K562 (cell line): ENCODE results near the gene NEMF. TPM values are rescaled to one million over a fixed set of nuclear protein-coding genes. Genes with fewer than 3 reads are reported as not detected.
A peak's percentile ranks its signal among the peaks of the same experiment; 100 is the strongest.

Experiments used
- ATAC-seq: fragments of 200-7000 bp; cut with Tn5 transposase; 3 replicates; pipeline ENCODE4 v1.9.1; 2020; ENCODE audit warnings: moderate library complexity
- BruUV-seq: library from RNA; stranded (reverse); fragments of 400-500 nt; replicated peaks from 2 replicates; lab custom pipeline; 2021; lab: Mats Ljungman, UMichigan
- CTCF ChIA-PET: fragments of 300-600 bp; formaldehyde crosslinking; extraction: SDS; loops from one replicate; lab custom pipeline; 2021; ENCODE audit warnings: low intra/inter-chr PET ratio; lab: Yijun Ruan, JAX
- POLR2A ChIA-PET: fragments of 300-600, 350-650 bp; sonication (Branson Sonifier 250); formaldehyde crosslinking; extraction: SDS; loops from one replicate; lab custom pipeline; 2021; ENCODE audit warnings: antibody characterized with exemption, inconsistent platforms; lab: Yijun Ruan, JAX
- DNase-seq, 4 experiments: peaks; one replicate each; pipeline versions ENCODE4 v3.0.0 to v3.0.0-alpha.2; 2011 to 2018; ENCODE audit warnings: low spot score in 3 of 4, mixed read lengths in 3 of 4; ENCODE audit errors: extremely low read depth in 1 of 4
- FAIRE-seq: peaks from 2 replicates; lab custom pipeline; 2011; peaks lifted over from hg19 to GRCh38; lab: Jason Lieb, UNC
- H2AFZ ChIP-seq: 2 replicates; pipeline ENCODE4 v1.6.0; 2011; ENCODE audit warnings: low read depth, low read length, control low read depth, inconsistent platforms
- H3K27ac ChIP-seq: fragments of 200-600 bp; 3 replicates; pipeline ENCODE4 v1.8.0; 2011; ENCODE audit warnings: low read depth, mild to moderate bottlenecking, control low read depth, inconsistent platforms, low read length, moderate library complexity, mixed read lengths; ENCODE audit errors: extremely low read depth
- H3K27me3 ChIP-seq, 2 experiments: fragments of 300-600 bp in 1 of 2; 2 replicates in 1 of 2; 3 replicates in 1 of 2; pipeline versions ENCODE4 v1.6.0 to v1.8.0; 2011; ENCODE audit warnings: inconsistent platforms in 2 of 2, low read length in 2 of 2, mild to moderate bottlenecking in 1 of 2, mixed read lengths in 1 of 2, moderate library complexity in 1 of 2; ENCODE audit not compliant: control insufficient read depth in 2 of 2, insufficient read depth in 2 of 2
- H3K36me3 ChIP-seq: fragments of 300-600 bp; 3 replicates; pipeline ENCODE4 v1.8.0; 2011; ENCODE audit warnings: mild to moderate bottlenecking, low read length, inconsistent platforms; ENCODE audit not compliant: control insufficient read depth, insufficient read depth
- H3K4me1 ChIP-seq, 2 experiments: fragments of 200-600 bp in 1 of 2; replicated peaks in 1 of 2; 2 replicates in 1 of 2; 3 replicates in 1 of 2; pipeline versions ENCODE4 v1.5.1 to v1.8.0; 2011; ENCODE audit warnings: inconsistent platforms in 2 of 2, low read length in 2 of 2, mild to moderate bottlenecking in 1 of 2, mixed read lengths in 1 of 2, moderate library complexity in 1 of 2; ENCODE audit not compliant: control insufficient read depth in 2 of 2, insufficient read depth in 2 of 2
- H3K4me2 ChIP-seq: 2 replicates; pipeline ENCODE4 v1.6.1; 2011; ENCODE audit warnings: low read length, control low read depth, inconsistent platforms, mixed read lengths; ENCODE audit not compliant: insufficient read depth
- H3K4me3 ChIP-seq: fragments of 200-600 bp; sonication (generic), shearing (Covaris generic); 2 replicates; pipeline ENCODE4 v1.5.1; 2016; ENCODE audit warnings: control low read depth, inconsistent platforms
- H3K79me2 ChIP-seq: fragments of 200-600 bp; 3 replicates; pipeline ENCODE4 v1.8.0; 2011; ENCODE audit warnings: low read length, inconsistent platforms; ENCODE audit not compliant: control insufficient read depth, insufficient read depth
- H3K9ac ChIP-seq, 2 experiments: 2 replicates each; pipeline versions ENCODE4 v1.6.0 to v1.6.1; 2011; ENCODE audit warnings: low read depth in 2 of 2, low read length in 2 of 2, control low read depth in 1 of 2, inconsistent platforms in 1 of 2, mild to moderate bottlenecking in 1 of 2, mixed read lengths in 1 of 2; ENCODE audit not compliant: insufficient read depth in 1 of 2
- H3K9me1 ChIP-seq: one replicate; pipeline ENCODE4 v1.6.0; 2011; ENCODE audit warnings: inconsistent platforms, mild to moderate bottlenecking, low read length, moderate library complexity; ENCODE audit not compliant: control insufficient read depth, insufficient read depth
- H3K9me3 ChIP-seq: replicated peaks from 2 replicates; pipeline ENCODE4 v1.5.1; 2011; ENCODE audit warnings: low read depth, low read length, inconsistent platforms; ENCODE audit not compliant: control insufficient read depth, insufficient read depth
- H4K20me1 ChIP-seq: replicated peaks from 2 replicates; pipeline ENCODE4 v1.6.1; 2011; ENCODE audit warnings: low read length, inconsistent platforms, mixed read lengths; ENCODE audit not compliant: control insufficient read depth, insufficient read depth
- SRSF1 ChIP-seq: fragments of 200-400 bp; formaldehyde crosslinking; IDR thresholded peaks from 2 replicates; pipeline ENCODE4 v1.6.1; 2017; ENCODE audit warnings: mild to moderate bottlenecking, low read depth, low read length, moderate library complexity
- ZNF316 ChIP-seq: fragments of 450-650 bp; IDR thresholded peaks from 2 replicates; pipeline ENCODE4 v1.6.1; 2016
- WGBS: fragments of 100-300 bp; shearing (Covaris generic); methylation state at CpG from one replicate; pipeline ENCODE4 v1.1.6; 2016; ENCODE audit warnings: low coverage, mixed read lengths; ENCODE audit not compliant: insufficient coverage; ENCODE audit errors: missing lambda C conversion rate; 5-methylcytosine and 5-hydroxymethylcytosine counted together
- in situ Hi-C: fragments of 300-500 bp; cut with MboI; formaldehyde crosslinking; loops from 4 replicates; pipeline ENCODE4 v1.15.0; 2018; ENCODE audit warnings: inconsistent platforms, mixed read lengths
- intact Hi-C: fragments of 100-400 bp; cut with micrococcal nuclease; formaldehyde crosslinking; loops from 2 replicates; pipeline ENCODE4 v1.14.2; 2022
- polyA plus RNA-seq, 8 experiments: library from polyadenylated mRNA; depleted of rRNA in 4 of 8; stranded (reverse) in 5 of 8; unstranded in 3 of 8; fragments of >200 nt; fragmentation: Nextera tagmentation in 2 of 8; fragmentation: Illumina TruSeq in 1 of 8; extraction: Ambion mirVana in 2 of 8; extraction: Trizol in 1 of 8; gene quantifications; 2 replicates each; pipeline versions ENCODE4 v1.2.1 to v1.2.3, GENCODE V29; 2011 to 2014; ENCODE audit warnings: inconsistent platforms in 1 of 8, missing spikeins in 1 of 8
- total RNA-seq, 7 experiments: library from RNA; depleted of rRNA in 6 of 7; stranded (reverse); fragments of >200 nt in 6 of 7; fragmentation: Illumina TruSeq in 2 of 7; extraction: Trizol in 2 of 7; gene quantifications; 2 replicates each; pipeline versions ENCODE4 v1.2.1 to v1.2.3, GENCODE V29; 2011 to 2021; ENCODE audit warnings: low replicate concordance in 1 of 7
- TF ChIP-seq, protein P1 (sequence below): fragments of 250-450 bp; sonication (Bioruptor Pico); IDR thresholded peaks from 2 replicates; pipeline ENCODE4 v1.6.1; 2021; ENCODE audit warnings: mild to moderate bottlenecking
- TF ChIP-seq, protein P2 (sequence below): fragments of 250-450 bp; sonication (Bioruptor Pico); IDR thresholded peaks from 2 replicates; pipeline ENCODE4 v1.4.0; 2020; ENCODE audit warnings: mild to moderate bottlenecking, moderate library complexity
- TF ChIP-seq, protein P3 (sequence below): fragments of 250-450 bp; sonication (Bioruptor Pico); IDR thresholded peaks from 2 replicates; pipeline ENCODE4 v1.5.0; 2021; ENCODE audit warnings: mild to moderate bottlenecking, moderate library complexity

Gene NEMF
- total and polyA plus RNA-seq, 9 of the 15 experiments (the other 6 are each of a cell fraction or from before 2014, with no cell fraction given): 38.8 to 94.4 (median 61.0) TPM

DNA sequence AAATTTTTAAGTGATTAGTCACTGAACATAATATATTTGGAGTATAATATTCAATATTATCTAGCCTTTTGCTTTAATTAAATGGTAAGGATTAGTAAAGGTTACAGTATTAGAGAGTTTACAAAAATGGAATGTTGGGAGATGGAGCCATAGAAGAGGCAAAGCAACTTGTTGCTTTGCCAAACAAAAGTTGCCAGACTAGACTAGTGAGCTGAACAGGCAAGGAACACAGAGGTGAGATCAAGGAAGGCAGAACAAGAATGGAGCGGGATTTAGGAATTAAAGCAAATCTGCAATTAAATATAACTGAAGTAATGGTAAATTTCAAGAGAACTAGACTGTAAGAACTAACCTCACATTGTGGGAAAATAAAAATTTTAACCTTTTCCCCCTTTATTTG lies 45.4 kb upstream of the NEMF start:
- Histone ChIP-seq H3K27ac (no peak overlapping the region), H2AFZ (no peak overlapping the region), H3K27me3 (no peaks in the 10 kb centered on the region), H3K4me2 (no peak overlapping the region), H4K20me1 (peaks cover 12% of the 10 kb centered on the region; the same call in 1 of the 2 replicates), H3K4me1 (no peaks in the 10 kb centered on the region; a peak in 1 of 5 replicates), H3K9me1 (no peaks in the 10 kb centered on the region), H3K36me3 (peaks cover 26% of the 10 kb centered on the region), H3K9me3 (no peaks in the 10 kb centered on the region), H3K9ac (peak overlapping the region in 1 of 2 experiments; percentile 87; a peak in 1 of 4 replicates), H3K79me2 (peaks cover 59% of the 10 kb centered on the region), H3K4me3 (no peak overlapping the region)
- ChIA-PET CTCF (no interaction called here), POLR2A (interaction anchor here (0.7 kb wide), 1 partner anchor 45 kb away, joined by 3 read pairs; the partner anchor contains the start of gene NEMF)
- ATAC-seq (no peak), FAIRE-seq (no peak), DNase-seq (no peak)
- intact Hi-C loops: loop anchor here (5.0 kb wide), 1 partner anchor 74 kb away; no protein-coding TSS in a partner anchor
- 67% methylated on average over 1 of the region's 1 CpG for WGBS
- TF ChIP-seq SRSF1: no peak
- no TSS peak for BruUV-seq
- in situ Hi-C loops: no loop called here

DNA sequence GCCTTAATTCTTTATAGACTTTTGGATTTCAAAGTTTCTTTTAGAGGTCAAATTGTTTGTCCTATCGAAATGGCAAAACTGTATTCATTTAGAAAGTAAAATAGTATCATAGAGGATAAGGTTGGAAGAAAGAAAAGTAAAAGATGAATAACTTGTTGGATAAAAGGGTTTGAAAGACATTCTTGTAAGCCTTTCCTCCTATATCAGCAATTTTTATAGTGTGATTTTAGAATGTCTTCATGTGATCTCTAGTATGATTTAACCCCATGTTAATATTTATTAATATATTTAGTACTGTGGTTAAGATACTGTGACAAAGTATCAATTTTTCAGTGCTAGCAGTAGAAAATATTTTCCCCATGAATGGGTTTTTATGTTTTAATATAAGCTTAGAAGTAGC lies 44.8 kb upstream of the NEMF start:
- intact Hi-C loops (loop anchor here (5.0 kb wide), 1 partner anchor 75 kb away; no protein-coding TSS in a partner anchor), in situ Hi-C loops (no loop called here)
- DNase-seq (no peak), ATAC-seq (no peak), FAIRE-seq (no peak)
- peak overlapping the region; percentile 17; the same call in 1 of the 2 replicates for H3K4me3 ChIP-seq
- peaks cover 61% of the 10 kb centered on the region for H3K79me2 ChIP-seq
- peak overlapping the region in 1 of 2 experiments; percentile 87; a peak in 2 of 4 replicates for H3K9ac ChIP-seq
- H3K27ac ChIP-seq: peak overlapping the region; percentile 44; the same call in 1 of the 3 replicates
- H3K9me3 ChIP-seq: no peaks in the 10 kb centered on the region
- POLR2A ChIA-PET: interaction anchor here (0.7 kb wide), 1 partner anchor 45 kb away, joined by 3 read pairs; the partner anchor contains the start of gene NEMF
- 0% methylated on average over 1 of the region's 1 CpG for WGBS
- peaks cover 12% of the 10 kb centered on the region; the same call in 1 of the 2 replicates for H4K20me1 ChIP-seq
- H3K4me2 ChIP-seq: no peak overlapping the region
- no peak overlapping the region for H2AFZ ChIP-seq
- H3K9me1 ChIP-seq: no peaks in the 10 kb centered on the region
- no peaks in the 10 kb centered on the region for H3K27me3 ChIP-seq
- CTCF ChIA-PET: no interaction called here
- peaks cover 0 to 4% of the 10 kb centered on the region in 2 experiments; a peak in 1 of 5 replicates for H3K4me1 ChIP-seq
- H3K36me3 ChIP-seq: peaks cover 26% of the 10 kb centered on the region
- no TSS peak for BruUV-seq
- TF ChIP-seq, protein P1, sequence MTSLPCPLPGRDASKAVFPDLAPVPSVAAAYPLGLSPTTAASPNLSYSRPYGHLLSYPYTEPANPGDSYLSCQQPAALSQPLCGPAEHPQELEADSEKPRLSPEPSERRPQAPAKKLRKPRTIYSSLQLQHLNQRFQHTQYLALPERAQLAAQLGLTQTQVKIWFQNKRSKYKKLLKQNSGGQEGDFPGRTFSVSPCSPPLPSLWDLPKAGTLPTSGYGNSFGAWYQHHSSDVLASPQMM (CRISPR knock-in tag): no peak
- TF ChIP-seq ZNF316: peak; percentile 79
- TF ChIP-seq, protein P2, sequence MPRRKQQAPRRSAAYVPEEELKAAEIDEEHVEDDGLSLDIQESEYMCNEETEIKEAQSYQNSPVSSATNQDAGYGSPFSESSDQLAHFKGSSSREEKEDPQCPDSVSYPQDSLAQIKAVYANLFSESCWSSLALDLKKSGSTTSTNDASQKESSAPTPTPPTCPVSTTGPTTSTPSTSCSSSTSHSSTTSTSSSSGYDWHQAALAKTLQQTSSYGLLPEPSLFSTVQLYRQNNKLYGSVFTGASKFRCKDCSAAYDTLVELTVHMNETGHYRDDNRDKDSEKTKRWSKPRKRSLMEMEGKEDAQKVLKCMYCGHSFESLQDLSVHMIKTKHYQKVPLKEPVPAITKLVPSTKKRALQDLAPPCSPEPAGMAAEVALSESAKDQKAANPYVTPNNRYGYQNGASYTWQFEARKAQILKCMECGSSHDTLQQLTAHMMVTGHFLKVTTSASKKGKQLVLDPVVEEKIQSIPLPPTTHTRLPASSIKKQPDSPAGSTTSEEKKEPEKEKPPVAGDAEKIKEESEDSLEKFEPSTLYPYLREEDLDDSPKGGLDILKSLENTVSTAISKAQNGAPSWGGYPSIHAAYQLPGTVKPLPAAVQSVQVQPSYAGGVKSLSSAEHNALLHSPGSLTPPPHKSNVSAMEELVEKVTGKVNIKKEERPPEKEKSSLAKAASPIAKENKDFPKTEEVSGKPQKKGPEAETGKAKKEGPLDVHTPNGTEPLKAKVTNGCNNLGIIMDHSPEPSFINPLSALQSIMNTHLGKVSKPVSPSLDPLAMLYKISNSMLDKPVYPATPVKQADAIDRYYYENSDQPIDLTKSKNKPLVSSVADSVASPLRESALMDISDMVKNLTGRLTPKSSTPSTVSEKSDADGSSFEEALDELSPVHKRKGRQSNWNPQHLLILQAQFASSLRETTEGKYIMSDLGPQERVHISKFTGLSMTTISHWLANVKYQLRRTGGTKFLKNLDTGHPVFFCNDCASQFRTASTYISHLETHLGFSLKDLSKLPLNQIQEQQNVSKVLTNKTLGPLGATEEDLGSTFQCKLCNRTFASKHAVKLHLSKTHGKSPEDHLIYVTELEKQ (CRISPR knock-in tag): no peak
- TF ChIP-seq, protein P3, sequence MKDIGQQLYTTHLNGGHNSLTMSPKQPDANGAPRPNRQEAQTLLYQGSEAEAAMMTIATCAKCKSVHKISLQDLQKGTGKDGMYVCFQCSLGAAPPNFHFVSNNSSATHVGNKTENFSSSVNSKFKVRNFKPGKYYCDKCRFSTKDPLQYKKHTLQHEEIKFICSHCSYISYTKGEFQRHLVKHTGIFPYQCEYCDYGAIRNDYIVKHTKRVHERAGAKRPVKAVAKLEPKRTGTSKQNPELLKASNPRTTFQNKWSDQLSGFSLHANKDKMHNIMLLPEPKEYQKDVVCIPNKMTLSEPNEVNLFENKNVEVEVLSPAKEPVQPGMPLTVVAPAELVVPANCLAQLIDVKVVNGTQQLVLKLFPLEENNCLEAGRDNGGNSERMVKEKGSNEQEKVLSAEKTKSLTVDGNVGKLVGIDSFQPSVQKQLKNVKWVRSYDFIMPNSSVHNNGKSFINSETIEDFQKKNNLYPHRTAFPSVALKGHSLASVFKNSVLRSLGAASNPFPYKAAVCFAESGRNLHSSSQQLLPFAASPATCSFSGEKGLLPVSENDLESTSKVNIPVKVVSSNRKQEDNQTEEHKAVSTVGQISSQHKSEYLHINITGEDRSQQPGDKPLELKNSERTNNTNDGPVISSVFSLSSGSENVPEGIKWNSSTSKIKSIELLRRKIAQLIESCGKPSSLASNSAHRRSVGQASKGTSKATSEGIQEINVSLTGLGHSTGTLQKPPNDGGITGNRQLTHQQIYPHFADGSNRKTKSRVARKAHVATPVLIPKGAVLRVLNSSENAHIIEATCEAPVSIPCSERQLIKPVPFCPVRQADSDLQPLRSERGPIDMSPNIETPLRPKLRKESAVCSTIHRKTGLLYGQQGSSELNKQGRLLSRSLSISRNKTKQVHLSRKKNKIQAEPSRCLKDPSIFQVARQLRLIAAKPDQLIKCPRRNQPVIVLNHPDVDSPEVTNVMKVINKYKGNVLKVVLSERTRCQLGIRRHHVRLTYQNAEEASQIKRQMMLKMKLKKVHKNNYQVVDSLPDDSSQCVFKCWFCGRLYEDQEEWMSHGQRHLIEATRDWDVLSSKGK: no peak
